Keratinocyte (primary cell): ENCODE data around the gene ELF1. TPM values are rescaled to one million over a fixed set of nuclear protein-coding genes. Genes with fewer than 3 reads are reported as not detected.

Experiments used
- DNase-seq: peaks from one replicate; pipeline ENCODE4 v3.0.0-alpha.2; 2011; ENCODE audit warnings: low read depth, missing footprints, low spot score
- FAIRE-seq: peaks from 2 replicates; lab custom pipeline; 2011; peaks lifted over from hg19 to GRCh38; lab: Jason Lieb, UNC
- H2AFZ ChIP-seq: 2 replicates; pipeline ENCODE4 v1.6.0; 2012; ENCODE audit warnings: low read length, control low read depth, inconsistent platforms; ENCODE audit not compliant: control insufficient read depth
- H3K27ac ChIP-seq: 2 replicates; pipeline ENCODE4 v1.5.1; 2011; ENCODE audit warnings: low read length; ENCODE audit not compliant: control insufficient read depth, insufficient read depth
- H3K27me3 ChIP-seq: 3 replicates; pipeline ENCODE4 v1.6.0; 2011; ENCODE audit warnings: low read length; ENCODE audit not compliant: control insufficient read depth, insufficient read depth; ENCODE audit errors: extremely low read depth
- H3K36me3 ChIP-seq, 2 experiments: 2 replicates in 1 of 2; 3 replicates in 1 of 2; pipeline ENCODE4 v1.5.1; 2011; ENCODE audit warnings: low read length in 2 of 2, mild to moderate bottlenecking in 1 of 2; ENCODE audit not compliant: control insufficient read depth in 2 of 2, insufficient read depth in 2 of 2; ENCODE audit errors: extremely low read depth in 1 of 2
- H3K4me1 ChIP-seq: 3 replicates; pipeline ENCODE4 v1.5.1; 2011; ENCODE audit warnings: low read length; ENCODE audit not compliant: control insufficient read depth, insufficient read depth; ENCODE audit errors: extremely low read depth
- H3K4me2 ChIP-seq: 3 replicates; pipeline ENCODE4 v1.6.0; 2011; ENCODE audit warnings: low read depth, low read length; ENCODE audit not compliant: control insufficient read depth, insufficient read depth; ENCODE audit errors: extremely low read depth
- H3K4me3 ChIP-seq, 3 experiments: fragments of 200-600 bp in 1 of 3; sonication (generic) in 1 of 3; 2 replicates in 2 of 3; 3 replicates in 1 of 3; pipeline ENCODE4 v1.5.1; 2011 to 2016; ENCODE audit warnings: low read length in 3 of 3, mild to moderate bottlenecking in 3 of 3, control low read depth in 2 of 3, inconsistent platforms in 1 of 3, low read depth in 1 of 3, mixed read lengths in 1 of 3, mixed run types in 1 of 3, moderate library complexity in 1 of 3; ENCODE audit not compliant: control insufficient read depth in 2 of 3, insufficient read depth in 2 of 3; ENCODE audit errors: extremely low read depth in 1 of 3
- H3K79me2 ChIP-seq: 2 replicates; pipeline ENCODE4 v1.6.0; 2012; ENCODE audit warnings: low read length; ENCODE audit not compliant: control insufficient read depth, insufficient read depth
- H3K9ac ChIP-seq: 3 replicates; pipeline ENCODE4 v1.6.0; 2011; ENCODE audit warnings: low read length; ENCODE audit not compliant: control insufficient read depth, insufficient read depth; ENCODE audit errors: extremely low read depth
- H3K9me1 ChIP-seq: 3 replicates; pipeline ENCODE4 v1.6.0; 2011; ENCODE audit warnings: low read length; ENCODE audit not compliant: control insufficient read depth, insufficient read depth; ENCODE audit errors: extremely low read depth
- H3K9me3 ChIP-seq: 2 replicates; pipeline ENCODE4 v1.5.1; 2012; ENCODE audit warnings: low read depth, low read length; ENCODE audit not compliant: control insufficient read depth
- H4K20me1 ChIP-seq: 3 replicates; pipeline ENCODE4 v1.6.0; 2011; ENCODE audit warnings: low read length; ENCODE audit not compliant: control insufficient read depth, insufficient read depth; ENCODE audit errors: extremely low read depth
- EZH2 ChIP-seq: IDR thresholded peaks from one replicate; pipeline ENCODE4 v1.6.1; 2012; ENCODE audit warnings: inconsistent platforms, mild to moderate bottlenecking, low read length, moderate library complexity
- dilution Hi-C: fragments of 300-500 bp; cut with MboI; formaldehyde crosslinking; loops from one replicate; pipeline ENCODE4 v1.7.0; 2020; ENCODE audit warnings: low sequenced_read_pairs; ENCODE audit not compliant: extremely low pct_ligation_motif_present
- polyA plus RNA-seq, 5 experiments: library from polyadenylated mRNA; depleted of rRNA in 3 of 5; stranded (reverse) in 3 of 5; stranded (forward) in 1 of 5; unstranded in 1 of 5; fragments of >200 nt; gene quantifications; 1 replicate in 1 of 5; 2 replicates in 3 of 5; 3 replicates in 1 of 5; pipeline versions ENCODE4 v1.2.1 to v1.2.3, GENCODE V29; 2011 to 2012; ENCODE audit warnings: missing spikeins in 2 of 5, low read depth in 1 of 5, low replicate concordance in 1 of 5
- TF ChIP-seq, protein P1 (sequence below), 3 experiments: IDR thresholded peaks in 1 of 3; conservative IDR thresholded peaks in 1 of 3; optimal IDR thresholded peaks in 1 of 3; 2 replicates in 2 of 3; 3 replicates in 1 of 3; pipeline versions ENCODE3 to v1.5.1; 2011; ENCODE audit warnings: low read length in 3 of 3, mild to moderate bottlenecking in 3 of 3, moderate library complexity in 2 of 3, control low read depth in 1 of 3, inconsistent platforms in 1 of 3; ENCODE audit not compliant: insufficient read depth in 2 of 3; ENCODE audit errors: extremely low read depth in 1 of 3

ELF1 gene
- polyA plus RNA-seq, 1 donor (not counting 4 experiments of a cell fraction or from before 2014, with no cell fraction given): 57.6 TPM

DNA sequence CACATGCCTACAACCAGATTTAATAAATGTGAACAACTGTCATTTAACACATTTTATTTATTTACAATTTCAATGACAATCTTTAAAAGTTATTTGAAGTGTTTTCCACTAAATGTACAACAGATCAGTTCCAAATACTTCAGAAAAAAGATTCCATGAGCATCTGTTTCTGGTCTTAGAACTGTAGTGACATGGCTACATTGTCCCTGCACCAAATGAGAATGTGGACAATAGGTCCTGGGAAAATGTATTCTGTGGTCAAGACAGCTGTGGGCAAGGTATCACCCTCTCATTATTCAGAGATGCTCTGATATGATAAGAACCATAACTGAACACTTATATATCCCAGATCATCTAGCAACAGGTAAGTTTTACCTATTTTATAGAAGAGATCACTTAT lies 43.7 kb downstream of the ELF1 start:
- Histone ChIP-seq H3K9me1 (peaks cover 4% of the 10 kb centered on the region), H3K9ac (no peak overlapping the region), H3K4me3 (no peak overlapping the region), H3K27me3 (no peaks in the 10 kb centered on the region), H3K9me3 (no peaks in the 10 kb centered on the region), H3K4me2 (no peak overlapping the region), H3K27ac (no peak overlapping the region), H4K20me1 (no peaks in the 10 kb centered on the region), H3K4me1 (peaks cover 9% of the 10 kb centered on the region), H3K79me2 (peaks cover 98% of the 10 kb centered on the region), H2AFZ (no peak overlapping the region), H3K36me3 (peaks cover 0 to 2% of the 10 kb centered on the region in 2 experiments)
- TF ChIP-seq, protein P1, sequence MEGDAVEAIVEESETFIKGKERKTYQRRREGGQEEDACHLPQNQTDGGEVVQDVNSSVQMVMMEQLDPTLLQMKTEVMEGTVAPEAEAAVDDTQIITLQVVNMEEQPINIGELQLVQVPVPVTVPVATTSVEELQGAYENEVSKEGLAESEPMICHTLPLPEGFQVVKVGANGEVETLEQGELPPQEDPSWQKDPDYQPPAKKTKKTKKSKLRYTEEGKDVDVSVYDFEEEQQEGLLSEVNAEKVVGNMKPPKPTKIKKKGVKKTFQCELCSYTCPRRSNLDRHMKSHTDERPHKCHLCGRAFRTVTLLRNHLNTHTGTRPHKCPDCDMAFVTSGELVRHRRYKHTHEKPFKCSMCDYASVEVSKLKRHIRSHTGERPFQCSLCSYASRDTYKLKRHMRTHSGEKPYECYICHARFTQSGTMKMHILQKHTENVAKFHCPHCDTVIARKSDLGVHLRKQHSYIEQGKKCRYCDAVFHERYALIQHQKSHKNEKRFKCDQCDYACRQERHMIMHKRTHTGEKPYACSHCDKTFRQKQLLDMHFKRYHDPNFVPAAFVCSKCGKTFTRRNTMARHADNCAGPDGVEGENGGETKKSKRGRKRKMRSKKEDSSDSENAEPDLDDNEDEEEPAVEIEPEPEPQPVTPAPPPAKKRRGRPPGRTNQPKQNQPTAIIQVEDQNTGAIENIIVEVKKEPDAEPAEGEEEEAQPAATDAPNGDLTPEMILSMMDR (optimal IDR thresholded peaks at IDR 0.05 in 1 of 3, IDR thresholded peaks at IDR 0.05 in 1 of 3, conservative IDR thresholded peaks at IDR 0.05 in 1 of 3; ENCODE audit: extremely low read depth in 1 of 3, insufficient read depth in 2 of 3, low read length in 3 of 3): no peak
- TF ChIP-seq EZH2: no peak
- DNase-seq (no peak), FAIRE-seq (peak; percentile 29)
- dilution Hi-C loops: no loop called here

GRCh38 chr13:40974460-40975407 lies 44.4 kb downstream of the ELF1 start:
- FAIRE-seq: peak; percentile 93
- Histone ChIP-seq H3K4me1 (peaks cover 9% of the 10 kb centered on the region), H3K9me3 (no peaks in the 10 kb centered on the region), H2AFZ (no peak overlapping the region), H3K27ac (no peak overlapping the region), H3K9me1 (peaks cover 4% of the 10 kb centered on the region), H3K4me3 (no peak overlapping the region), H3K79me2 (peaks cover 98% of the 10 kb centered on the region), H3K4me2 (no peak overlapping the region), H3K9ac (no peak overlapping the region), H3K36me3 (peaks cover 0 to 4% of the 10 kb centered on the region in 2 experiments), H4K20me1 (peaks cover under 1% of the 10 kb centered on the region), H3K27me3 (no peaks in the 10 kb centered on the region)
- dilution Hi-C loops: no loop called here
- no peak for TF ChIP-seq EZH2
- TF ChIP-seq, protein P1 (optimal IDR thresholded peaks at IDR 0.05 in 1 of 3, IDR thresholded peaks at IDR 0.05 in 1 of 3, conservative IDR thresholded peaks at IDR 0.05 in 1 of 3; ENCODE audit: extremely low read depth in 1 of 3, insufficient read depth in 2 of 3, low read length in 3 of 3): peak; percentile 56 to 75 (median 67)
- DNase-seq: no peak
